ENCODE measurements around the gene ERMARD. TPM values are rescaled to one million over a fixed set of nuclear protein-coding genes. Genes with fewer than 3 reads are reported as not detected.

Gene ERMARD
- total and polyA plus RNA-seq, 2 experiments from 2014 or later, result 20.9 to 21.2 TPM

DNA sequence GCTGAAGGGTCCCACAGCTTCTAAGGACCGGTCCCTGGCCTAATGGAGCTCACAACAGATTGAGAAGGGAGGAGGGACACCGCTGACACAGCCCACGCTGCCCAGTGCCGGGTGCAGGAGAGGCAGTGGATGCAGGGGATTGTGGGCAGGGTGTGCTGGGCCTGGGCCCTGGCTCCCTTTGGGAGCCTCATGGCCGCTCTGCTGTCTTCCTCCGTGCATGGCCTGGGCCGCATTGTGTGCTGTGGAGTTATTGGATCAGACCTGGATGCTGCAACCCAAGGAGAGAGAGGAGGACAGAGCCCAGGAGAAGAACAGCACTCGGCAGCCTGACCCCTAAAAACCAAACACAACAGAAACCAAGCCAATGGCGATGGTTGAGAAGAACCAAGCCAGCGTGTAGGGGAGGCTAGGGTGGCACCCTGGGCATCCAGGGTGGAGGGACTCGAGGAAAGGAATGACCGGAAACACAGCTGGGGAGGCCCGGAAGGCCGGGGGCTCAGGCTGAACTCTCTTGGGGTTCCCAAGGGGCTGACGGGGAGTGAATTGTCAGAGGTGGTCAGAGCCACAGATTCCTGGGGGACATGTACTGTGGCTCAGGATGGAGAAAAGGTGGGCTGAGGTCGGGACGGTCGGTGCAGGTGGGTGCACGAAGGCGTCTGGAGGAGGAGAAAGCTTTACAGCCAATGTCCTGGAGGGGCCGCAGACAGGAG, 41.0 kb downstream of the ERMARD start:
- Histone ChIP-seq H3K27me3 (no peaks in the 10 kb centered on the region), H3K9me3 (ENCODE audit: low read depth) (no peaks in the 10 kb centered on the region), H3K4me3 (no peak overlapping the region), H3K36me3 (no peaks in the 10 kb centered on the region), H3K27ac (no peak overlapping the region), H3K4me1 (ENCODE audit: low read depth) (peaks cover 10% of the 10 kb centered on the region)
- TF ChIP-seq, protein P1, sequence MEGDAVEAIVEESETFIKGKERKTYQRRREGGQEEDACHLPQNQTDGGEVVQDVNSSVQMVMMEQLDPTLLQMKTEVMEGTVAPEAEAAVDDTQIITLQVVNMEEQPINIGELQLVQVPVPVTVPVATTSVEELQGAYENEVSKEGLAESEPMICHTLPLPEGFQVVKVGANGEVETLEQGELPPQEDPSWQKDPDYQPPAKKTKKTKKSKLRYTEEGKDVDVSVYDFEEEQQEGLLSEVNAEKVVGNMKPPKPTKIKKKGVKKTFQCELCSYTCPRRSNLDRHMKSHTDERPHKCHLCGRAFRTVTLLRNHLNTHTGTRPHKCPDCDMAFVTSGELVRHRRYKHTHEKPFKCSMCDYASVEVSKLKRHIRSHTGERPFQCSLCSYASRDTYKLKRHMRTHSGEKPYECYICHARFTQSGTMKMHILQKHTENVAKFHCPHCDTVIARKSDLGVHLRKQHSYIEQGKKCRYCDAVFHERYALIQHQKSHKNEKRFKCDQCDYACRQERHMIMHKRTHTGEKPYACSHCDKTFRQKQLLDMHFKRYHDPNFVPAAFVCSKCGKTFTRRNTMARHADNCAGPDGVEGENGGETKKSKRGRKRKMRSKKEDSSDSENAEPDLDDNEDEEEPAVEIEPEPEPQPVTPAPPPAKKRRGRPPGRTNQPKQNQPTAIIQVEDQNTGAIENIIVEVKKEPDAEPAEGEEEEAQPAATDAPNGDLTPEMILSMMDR (IDR thresholded peaks at IDR 0.05; ENCODE audit: low read depth, low read length), result no peak
- DNase-seq (ENCODE audit: low read depth in 1 of 2, low spot score in 1 of 2), result no peak

DNA sequence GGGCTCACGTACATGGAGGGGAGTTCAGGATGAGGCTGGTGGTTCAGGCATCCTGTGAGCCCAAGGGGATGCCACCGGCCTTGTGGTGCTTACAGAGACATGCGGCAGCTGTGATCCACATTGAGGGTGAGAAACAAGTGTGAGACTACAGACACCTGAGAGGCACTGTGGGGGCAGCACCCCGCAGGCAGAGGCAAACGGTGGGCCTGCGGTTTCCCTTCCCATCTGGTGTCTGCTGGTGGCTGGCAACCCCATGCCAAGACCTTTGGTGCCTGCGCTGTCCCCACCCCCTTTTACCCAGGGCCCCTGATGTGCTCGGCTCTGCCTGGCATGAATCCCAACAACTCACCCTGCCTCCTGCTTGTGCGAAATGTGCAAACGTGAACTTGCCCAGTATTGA, 42.0 kb downstream of the ERMARD start:
- H3K27me3 ChIP-seq, result no peaks in the 10 kb centered on the region
- no peaks in the 10 kb centered on the region for H3K36me3 ChIP-seq
- TF ChIP-seq, protein P1 (IDR thresholded peaks at IDR 0.05; ENCODE audit: low read depth, low read length), result no peak
- peaks cover 10% of the 10 kb centered on the region for H3K4me1 ChIP-seq (ENCODE audit: low read depth)
- H3K9me3 ChIP-seq (ENCODE audit: low read depth), result no peaks in the 10 kb centered on the region
- no peak overlapping the region for H3K4me3 ChIP-seq
- no peak overlapping the region for H3K27ac ChIP-seq
- no peak for DNase-seq (ENCODE audit: low read depth in 1 of 2, low spot score in 1 of 2)

DNA sequence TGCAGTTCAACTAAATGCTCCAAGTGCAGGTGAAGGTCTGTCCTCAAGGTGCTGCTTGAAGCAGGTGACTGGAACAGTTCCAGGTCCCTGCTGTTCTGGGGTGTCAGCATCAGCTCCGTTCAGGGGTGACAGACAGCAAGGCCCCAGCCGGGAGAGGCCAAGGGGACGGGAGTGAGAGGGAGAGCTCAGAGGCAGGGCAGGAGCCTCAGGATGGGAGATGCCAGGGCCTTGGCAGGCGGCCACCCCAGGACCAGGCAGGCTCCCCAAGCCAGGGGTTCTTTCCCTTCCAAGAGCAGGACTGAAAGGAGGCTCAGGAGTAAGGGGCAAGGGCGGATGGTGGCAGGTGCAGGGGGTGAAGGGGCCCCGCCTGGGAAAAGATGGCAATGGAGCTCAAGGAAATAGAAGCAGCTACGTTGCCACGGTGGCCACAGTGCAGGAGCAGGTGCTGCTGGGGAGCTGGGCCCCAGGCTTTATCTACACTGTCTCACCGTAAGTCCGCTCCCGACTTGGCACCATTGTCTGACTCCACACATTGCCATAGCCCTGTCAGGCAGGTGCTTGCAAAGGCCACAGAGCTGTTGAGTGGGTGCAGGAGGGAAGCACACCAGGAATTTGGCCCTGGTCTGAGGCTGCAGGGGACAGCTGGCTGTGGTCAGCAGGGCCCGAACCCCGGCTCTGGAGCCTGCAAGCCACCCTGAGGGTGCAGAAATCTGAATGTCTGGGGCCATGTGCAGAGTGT, 43.1 kb downstream of the ERMARD start:
- DNase-seq (ENCODE audit: low read depth in 1 of 2, low spot score in 1 of 2), result no peak
- peaks cover 10% of the 10 kb centered on the region for H3K4me1 ChIP-seq (ENCODE audit: low read depth)

DNA sequence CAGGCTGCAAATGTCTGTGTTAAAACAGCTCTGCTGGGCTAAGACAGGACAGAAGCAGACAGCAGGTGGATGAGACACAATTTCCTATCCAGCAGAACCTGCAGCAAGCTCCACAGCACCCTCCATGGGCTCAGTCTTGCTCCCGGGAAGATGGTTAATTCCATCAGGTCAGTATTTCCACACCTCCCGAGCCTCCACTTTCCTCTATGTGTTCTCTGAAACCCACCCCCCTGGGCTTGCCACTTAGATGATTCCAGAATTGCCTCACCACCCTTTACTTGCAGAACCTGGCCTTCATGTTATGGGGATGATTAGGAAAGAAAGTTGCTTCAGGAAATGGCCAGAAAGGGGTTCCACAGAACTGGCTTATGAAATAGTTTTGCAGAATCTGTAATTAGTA, 43.8 kb downstream of the ERMARD start:
- DNase-seq (ENCODE audit: low read depth in 1 of 2, low spot score in 1 of 2), result no peak
- Histone ChIP-seq H3K27ac (no peak overlapping the region), H3K9me3 (ENCODE audit: low read depth) (no peaks in the 10 kb centered on the region), H3K4me1 (ENCODE audit: low read depth) (peaks cover 10% of the 10 kb centered on the region), H3K36me3 (no peaks in the 10 kb centered on the region), H3K27me3 (no peaks in the 10 kb centered on the region), H3K4me3 (no peak overlapping the region)
- TF ChIP-seq, protein P1 (IDR thresholded peaks at IDR 0.05; ENCODE audit: low read depth, low read length), result no peak

More for the DNA sequence above, 43.1 kb downstream of the ERMARD start:
- no peaks in the 10 kb centered on the region for H3K27me3 ChIP-seq
- no peaks in the 10 kb centered on the region for H3K9me3 ChIP-seq (ENCODE audit: low read depth)
- no peaks in the 10 kb centered on the region for H3K36me3 ChIP-seq
- TF ChIP-seq, protein P1 (IDR thresholded peaks at IDR 0.05; ENCODE audit: low read depth, low read length), result no peak
- no peak overlapping the region for H3K27ac ChIP-seq
- H3K4me3 ChIP-seq, result no peak overlapping the region

DNA sequence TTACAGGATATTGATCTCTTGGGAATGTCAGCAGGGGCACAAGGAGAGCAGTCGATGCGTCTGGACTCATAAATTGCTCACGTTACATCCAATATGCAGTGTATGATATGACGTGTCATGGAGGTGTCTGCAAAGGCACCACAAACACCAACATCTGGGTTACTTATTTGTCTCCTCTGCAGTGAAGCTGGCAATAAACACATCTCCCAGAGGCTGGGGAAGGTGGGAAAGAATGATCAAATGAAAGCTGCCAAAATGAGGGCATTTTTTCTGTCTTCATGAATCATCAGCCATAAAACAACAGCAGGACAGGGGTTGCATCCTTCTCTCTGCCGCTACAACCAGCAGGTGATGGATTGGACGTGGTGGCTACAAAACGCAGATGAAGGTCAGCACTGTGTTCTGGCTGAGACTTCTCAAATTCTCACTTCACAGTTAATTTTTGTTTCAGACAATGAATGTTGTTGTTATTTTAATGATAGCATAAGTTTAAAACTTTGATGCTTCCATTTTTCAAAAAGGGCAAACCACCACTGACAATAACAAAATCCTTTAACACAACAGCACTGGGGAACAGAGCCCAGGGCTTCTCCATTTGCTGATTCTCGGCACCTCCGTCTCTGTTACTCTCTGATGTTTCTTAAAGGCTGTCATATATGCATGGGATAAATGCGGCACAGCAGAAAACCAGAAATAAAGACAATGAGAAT, 47.5 kb downstream of the ERMARD start:
- DNase-seq (ENCODE audit: low read depth in 1 of 2, low spot score in 1 of 2), result no peak
- H3K4me1 ChIP-seq (ENCODE audit: low read depth), result no peaks in the 10 kb centered on the region
- no peaks in the 10 kb centered on the region for H3K36me3 ChIP-seq
- TF ChIP-seq, protein P1 (IDR thresholded peaks at IDR 0.05; ENCODE audit: low read depth, low read length), result no peak
- no peaks in the 10 kb centered on the region for H3K27me3 ChIP-seq
- no peak overlapping the region for H3K27ac ChIP-seq
- no peaks in the 10 kb centered on the region for H3K9me3 ChIP-seq (ENCODE audit: low read depth)
- no peak overlapping the region for H3K4me3 ChIP-seq
